GM23248 (cell line): Measurements from ENCODE around the gene PTPRN2.

Experiments used
- EZH2 ChIP-seq: fragments of 200-600 bp; sonication (generic); IDR thresholded peaks from 2 replicates; pipeline ENCODE4 v1.6.1; 2018; ENCODE audit warnings: antibody characterized with exemption, mild to moderate bottlenecking; ENCODE audit not compliant: insufficient read depth, poor library complexity, severe bottlenecking
- EZH2phosphoT487 ChIP-seq: fragments of 200-600 bp; sonication (generic); IDR thresholded peaks from 2 replicates; pipeline ENCODE4 v1.6.1; 2018; ENCODE audit warnings: antibody characterized with exemption, moderate library complexity, mild to moderate bottlenecking, low read depth; ENCODE audit not compliant: insufficient read depth

- TF ChIP-seq EZH2 (no peak), EZH2phosphoT487 (no peak)
These were observed 806.9 kb downstream of the PTPRN2 start for GRCh38 chr7:157780721-157781120.
